A549 (cell line): Measurements from ENCODE around the gene GSTP1. TPM values are rescaled to one million over a fixed set of nuclear protein-coding genes. Genes with fewer than 3 reads are reported as not detected.
A peak's percentile ranks its signal among the peaks of the same experiment; 100 is the strongest.

Experiments used
- ATAC-seq, 2 experiments: fragments of 200-7000 bp in 1 of 2; fragments of >200 bp in 1 of 2; cut with Nextera tagmentation in 1 of 2; cut with Tn5 transposase in 1 of 2; 3 replicates each; pipeline versions ENCODE4 v1.8.0 to v1.9.1; 2018 to 2020; ENCODE audit warnings: mild to moderate bottlenecking in 1 of 2, moderate library complexity in 1 of 2
- CTCF ChIA-PET: fragments of 300-600 bp; sonication (Branson Sonifier 250); formaldehyde crosslinking; extraction: SDS; loops from one replicate; lab custom pipeline; 2021; ENCODE audit warnings: antibody characterized with exemption, inconsistent platforms; lab: Yijun Ruan, JAX
- POLR2A ChIA-PET: fragments of 350-600 bp; formaldehyde crosslinking; extraction: SDS; loops from one replicate; lab custom pipeline; 2021; ENCODE audit warnings: antibody characterized with exemption, inconsistent platforms; lab: Yijun Ruan, JAX
- DNase-seq, 2 experiments: peaks; one replicate each; pipeline versions ENCODE4 v3.0.0 to v3.0.0-alpha.2; 2011 to 2016; ENCODE audit warnings: low read depth in 1 of 2, low spot score in 1 of 2
- FAIRE-seq: peaks from 2 replicates; lab custom pipeline; 2011; peaks lifted over from hg19 to GRCh38; lab: Jason Lieb, UNC
- H3K27ac ChIP-seq, 2 experiments: fragments of >200 bp; sonication (Bioruptor Twin); formaldehyde crosslinking; 3 replicates each; pipeline ENCODE4 v1.5.1; 2016 to 2017
- H3K4me1 ChIP-seq: fragments of >200 bp; sonication (Bioruptor Twin); formaldehyde crosslinking; 3 replicates; pipeline ENCODE4 v1.6.1; 2016
- H3K4me2 ChIP-seq: fragments of >200 bp; sonication (Bioruptor Twin); formaldehyde crosslinking; 3 replicates; pipeline ENCODE4 v1.6.1; 2016
- H3K4me3 ChIP-seq: fragments of >200 bp; sonication (Bioruptor Twin); formaldehyde crosslinking; 3 replicates; pipeline ENCODE4 v1.5.1; 2016
- H3K9me3 ChIP-seq: fragments of >200 bp; sonication (Bioruptor Twin); formaldehyde crosslinking; 3 replicates; pipeline ENCODE4 v1.6.1; 2016
- ATOH8 ChIP-seq: fragments of 250-450 bp; sonication (Bioruptor Pico); IDR thresholded peaks from 2 replicates; pipeline ENCODE4 v1.5.0; 2020; ENCODE audit warnings: low read depth, mild to moderate bottlenecking, moderate library complexity
- CBX2 ChIP-seq: fragments of 200-600 bp; sonication (generic); IDR thresholded peaks from 2 replicates; pipeline ENCODE4 v1.6.1; 2016; ENCODE audit warnings: low read depth, mild to moderate bottlenecking, borderline replicate concordance
- CBX8 ChIP-seq: fragments of 200-600 bp; sonication (generic); IDR thresholded peaks from 2 replicates; pipeline ENCODE4 v1.6.1; 2016
- CHD2 ChIP-seq: fragments of 150-350 bp; IDR thresholded peaks from 2 replicates; pipeline ENCODE4 v1.6.1; 2014; ENCODE audit warnings: low read length; ENCODE audit not compliant: partially characterized antibody
- CTCF ChIP-seq: fragments of >200 bp; sonication (Bioruptor Twin); formaldehyde crosslinking; IDR thresholded peaks from 3 replicates; pipeline ENCODE4 v1.5.1; 2016
- EHMT2 ChIP-seq: fragments of 200-600 bp; sonication (generic); IDR thresholded peaks from 2 replicates; pipeline ENCODE4 v1.6.1; 2016; ENCODE audit warnings: antibody characterized with exemption, low read depth, mild to moderate bottlenecking, moderate library complexity
- ESRRA ChIP-seq: fragments of 150-350 bp; IDR thresholded peaks from 2 replicates; pipeline ENCODE4 v1.6.1; 2014; ENCODE audit warnings: mild to moderate bottlenecking, low read length, borderline replicate concordance
- FOSB ChIP-seq: fragments of 250-450 bp; sonication (Bioruptor Pico); IDR thresholded peaks from 2 replicates; pipeline ENCODE4 v1.5.0; 2020; ENCODE audit warnings: mild to moderate bottlenecking, moderate library complexity
- FOSL2 ChIP-seq, 2 experiments: fragments of 450-650 bp in 1 of 2; fragments of >200 bp in 1 of 2; sonication (Bioruptor Twin) in 1 of 2; formaldehyde crosslinking; IDR thresholded peaks; 2 replicates each; pipeline versions ENCODE4 v1.5.0 to v1.6.1; 2016 to 2020; ENCODE audit warnings: mild to moderate bottlenecking in 1 of 2, moderate library complexity in 1 of 2
- FOXS1 ChIP-seq: fragments of 250-450 bp; sonication (Bioruptor Pico); IDR thresholded peaks from 2 replicates; pipeline ENCODE4 v1.5.0; 2020; ENCODE audit warnings: mild to moderate bottlenecking, moderate library complexity
- HDAC2 ChIP-seq: fragments of 200-600 bp; sonication (generic); IDR thresholded peaks from 2 replicates; pipeline ENCODE4 v1.6.1; 2016
- HMGXB4 ChIP-seq: fragments of 250-450 bp; sonication (Bioruptor Pico); IDR thresholded peaks from 2 replicates; pipeline ENCODE4 v1.5.0; 2021; ENCODE audit warnings: mild to moderate bottlenecking, moderate library complexity, borderline replicate concordance
- HOXB13 ChIP-seq: fragments of 250-450 bp; sonication (Bioruptor Pico); IDR thresholded peaks from 2 replicates; pipeline ENCODE4 v1.5.0; 2020; ENCODE audit warnings: low read depth, mild to moderate bottlenecking, moderate library complexity
- KDM1A ChIP-seq: fragments of 200-600 bp; sonication (generic); IDR thresholded peaks from 2 replicates; pipeline ENCODE4 v1.6.1; 2016; ENCODE audit warnings: low read depth, mild to moderate bottlenecking
- NFE2L2 ChIP-seq: fragments of 150-350 bp; conservative IDR thresholded peaks from 2 replicates; pipeline ENCODE4 v1.6.1; 2014; ENCODE audit warnings: low read length
- NR3C1 ChIP-seq: fragments of >200 bp; sonication (Bioruptor Twin); formaldehyde crosslinking; IDR thresholded peaks from 3 replicates; pipeline ENCODE4 v1.6.1; 2017
- PBX3 ChIP-seq: IDR thresholded peaks from 2 replicates; pipeline ENCODE4 v1.6.1; 2012
- PHF8 ChIP-seq: fragments of 200-600 bp; sonication (generic); IDR thresholded peaks from 2 replicates; pipeline ENCODE4 v1.6.1; 2016; ENCODE audit warnings: low read depth, mild to moderate bottlenecking, antibody characterized with exemption, moderate library complexity, borderline replicate concordance
- POLR2AphosphoS2 ChIP-seq: conservative IDR thresholded peaks from 2 replicates; pipeline ENCODE4 v1.6.1; 2012; ENCODE audit warnings: low read length, improper control_type of control experiment, inconsistent platforms
- RAD21 ChIP-seq, 2 experiments: fragments of >200 bp in 1 of 2; sonication (Bioruptor Twin) in 1 of 2; formaldehyde crosslinking in 1 of 2; IDR thresholded peaks in 1 of 2; conservative IDR thresholded peaks in 1 of 2; 2 replicates in 1 of 2; 3 replicates in 1 of 2; pipeline ENCODE4 v1.6.1; 2012 to 2018; ENCODE audit warnings: inconsistent platforms in 1 of 2
- SMC3 ChIP-seq: fragments of >200 bp; sonication (Bioruptor Twin); formaldehyde crosslinking; IDR thresholded peaks from 3 replicates; pipeline ENCODE4 v1.6.1; 2018; ENCODE audit warnings: inconsistent platforms
- SREBF2 ChIP-seq: fragments of 450-650 bp; IDR thresholded peaks from 2 replicates; pipeline ENCODE4 v1.6.1; 2014; ENCODE audit warnings: mild to moderate bottlenecking, moderate library complexity
- USF2 ChIP-seq: fragments of 450-650 bp; IDR thresholded peaks from 2 replicates; pipeline ENCODE4 v1.6.1; 2014; ENCODE audit warnings: antibody characterized with exemption
- ZC3H11A ChIP-seq: fragments of 450-650 bp; IDR thresholded peaks from 2 replicates; pipeline ENCODE4 v1.6.1; 2014; ENCODE audit warnings: antibody characterized with exemption, mild to moderate bottlenecking
- ZFP36 ChIP-seq: fragments of 450-650 bp; IDR thresholded peaks from 2 replicates; pipeline ENCODE4 v1.6.1; 2014; ENCODE audit warnings: borderline replicate concordance; ENCODE audit not compliant: partially characterized antibody
- ZSCAN20 ChIP-seq: fragments of 250-450 bp; sonication (Bioruptor Pico); IDR thresholded peaks from 2 replicates; pipeline ENCODE4 v1.8.0; 2022; ENCODE audit warnings: mild to moderate bottlenecking, moderate library complexity
- WGBS: methylation state at CpG from one replicate; pipeline ENCODE4 v1.1.6; 2017; ENCODE audit errors: missing lambda C conversion rate; 5-methylcytosine and 5-hydroxymethylcytosine counted together
- polyA plus RNA-seq, 4 experiments: library from polyadenylated mRNA; depleted of rRNA in 3 of 4; stranded (reverse); fragments of >200 nt; fragmentation: RNase III in 1 of 4; extraction: RNeasy Plus Mini Kit Qiagen cat#74134 plus additional on column Dnase treatment in 1 of 4; gene quantifications; 2 replicates in 3 of 4; 3 replicates in 1 of 4; pipeline ENCODE4 v1.2.3, GENCODE V29; 2011 to 2017

The GSTP1 gene
- polyA plus RNA-seq, 2 of the 4 experiments (the other 2 are of a cell fraction): 991 to 1,034 TPM

- Histone ChIP-seq H3K9me3 (no peaks in the 10 kb centered on the region), H3K27ac (no peak overlapping the region), H3K4me2 (no peak overlapping the region), H3K4me3 (no peak overlapping the region), H3K4me1 (no peaks in the 10 kb centered on the region)
- no peak for ATAC-seq
- WGBS: 85% methylated on average over 17 of the region's 17 CpGs
- CTCF ChIA-PET: interaction anchor here (0.8 to 10.2 kb wide), 22 partner anchors 9 to 291 kb away, joined by 3 to 181 read pairs (median 4); partner anchors contain the start of genes GSTP1 and NUDT8
- POLR2A ChIA-PET: interaction anchor here (1.7 kb wide), 1 partner anchor 16 kb away, joined by 9 read pairs; the partner anchor contains the start of gene NUDT8
- FAIRE-seq: no peak
- DNase-seq: no peak
- no peak for TF ChIP-seq SMC3
- TF ChIP-seq HOXB13 (CRISPR knock-in tag): no peak
- no peak for TF ChIP-seq ZC3H11A
- TF ChIP-seq KDM1A: no peak
- TF ChIP-seq PBX3: no peak
- TF ChIP-seq HDAC2: no peak
- no peak for TF ChIP-seq ZFP36
- TF ChIP-seq CBX8: no peak
- TF ChIP-seq NFE2L2: no peak
- no peak for TF ChIP-seq FOSL2 (IDR thresholded peaks at IDR 0.05)
- TF ChIP-seq FOSL2 (CRISPR knock-in tag; IDR thresholded peaks at IDR 0.05): no peak
- TF ChIP-seq USF2: no peak
- no peak for TF ChIP-seq ESRRA
- TF ChIP-seq ATOH8 (CRISPR knock-in tag): no peak
- TF ChIP-seq FOXS1 (CRISPR knock-in tag): no peak
- TF ChIP-seq NR3C1: no peak
- TF ChIP-seq FOSB (CRISPR knock-in tag): no peak
- TF ChIP-seq PHF8: no peak
These were observed 29.8 kb downstream of the GSTP1 start for GRCh38 chr11:67613313-67613959.

- DNase-seq (peak in 1 of 2 experiments; percentile 46), ATAC-seq (peak; percentile 55 to 82; a peak in 5 of 6 replicates), FAIRE-seq (no peak)
- WGBS: 68% methylated on average over 18 of the region's 23 CpGs
- POLR2A ChIA-PET: interaction anchor here (1.7 kb wide), 1 partner anchor 16 kb away, joined by 9 read pairs; the partner anchor contains the start of gene NUDT8
- Histone ChIP-seq H3K4me2 (no peak overlapping the region), H3K9me3 (no peaks in the 10 kb centered on the region), H3K4me3 (no peak overlapping the region), H3K4me1 (no peaks in the 10 kb centered on the region), H3K27ac (no peak overlapping the region; a peak in 1 of 6 replicates)
- CTCF ChIA-PET: interaction anchor here (0.8 to 10.2 kb wide), 30 partner anchors 8 to 291 kb away, joined by 3 to 181 read pairs (median 4); partner anchors contain the start of genes GSTP1, NUDT8 and PPP1CA
- TF ChIP-seq CHD2: no peak
- 0 out of 5 replicates have a peak, but pooled peaks of 1 of the 2 experiments have one; percentile 27 for TF ChIP-seq RAD21 (conservative IDR thresholded peaks at IDR 0.05 in 1 of 2, IDR thresholded peaks at IDR 0.05 in 1 of 2)
- no peak for TF ChIP-seq FOXS1 (CRISPR knock-in tag)
- TF ChIP-seq HMGXB4 (CRISPR knock-in tag): no peak
- peak; percentile 35; the same call in 1 of the 3 replicates for TF ChIP-seq SMC3
- no peak for TF ChIP-seq EHMT2
- TF ChIP-seq SREBF2: no peak
- TF ChIP-seq ZSCAN20 (CRISPR knock-in tag): no peak
- TF ChIP-seq CBX2: no peak
- peak; percentile 54 for TF ChIP-seq CTCF
- TF ChIP-seq POLR2AphosphoS2: no peak
These were observed 30.5 kb downstream of the GSTP1 start for GRCh38 chr11:67613960-67614715.
